Activated CD4-positive, alpha-beta T cell treated with anti-CD3 and anti-CD28 coated beads for 1 hour (primary cell): ENCODE data around the gene LRRTM4.
"Not testable (repeated sequence)": the region's sequence is repeated elsewhere in the genome, so short reads cannot be mapped to it uniquely, and the experiment has no call there.

Source experiments
- DNase-seq: peaks from one replicate; pipeline ENCODE4 v3.0.0-alpha.2; 2020

The LRRTM4 gene

GRCh38 chr2:77045456-77045855 lies 476.7 kb downstream of the LRRTM4 start:
- not testable (repeated sequence) for DNase-seq

- DNase-seq, result no peak
These were observed 487.7 kb downstream of the LRRTM4 start for GRCh38 chr2:77034445-77034844.

- DNase-seq, result not testable (repeated sequence)
These were observed 492.9 kb downstream of the LRRTM4 start for GRCh38 chr2:77029237-77029636.

GRCh38 chr2:77028032-77028600 lies 494.1 kb downstream of the LRRTM4 start:
- no peak for DNase-seq

GRCh38 chr2:77025714-77026113 lies 496.5 kb downstream of the LRRTM4 start:
- DNase-seq, result no peak

- DNase-seq, result no peak
These were observed 501.0 kb downstream of the LRRTM4 start for GRCh38 chr2:77021161-77021560.

- no peak for DNase-seq
These were observed 504.0 kb downstream of the LRRTM4 start for GRCh38 chr2:77018219-77018618.

GRCh38 chr2:77017355-77017745 lies 504.8 kb downstream of the LRRTM4 start:
- DNase-seq, result no peak

- no peak for DNase-seq
These were observed 505.5 kb downstream of the LRRTM4 start for GRCh38 chr2:77016443-77017354.

- no peak for DNase-seq
These were observed 508.2 kb downstream of the LRRTM4 start for GRCh38 chr2:77013953-77014352.

GRCh38 chr2:77013457-77013856 lies 508.7 kb downstream of the LRRTM4 start:
- no peak for DNase-seq

- no peak for DNase-seq
These were observed 512.9 kb downstream of the LRRTM4 start for GRCh38 chr2:77009307-77009706.

GRCh38 chr2:77008853-77009252 lies 513.3 kb downstream of the LRRTM4 start:
- DNase-seq, result no peak

- no peak for DNase-seq
These were observed 514.5 kb downstream of the LRRTM4 start for GRCh38 chr2:77007686-77008085.

- no peak for DNase-seq
These were observed 516.7 kb downstream of the LRRTM4 start for GRCh38 chr2:77005522-77005921.

GRCh38 chr2:77001895-77002294 lies 520.3 kb downstream of the LRRTM4 start:
- no peak for DNase-seq

GRCh38 chr2:76998704-76999103 lies 523.5 kb downstream of the LRRTM4 start:
- DNase-seq, result no peak

- DNase-seq, result no peak
These were observed 524.0 kb downstream of the LRRTM4 start for GRCh38 chr2:76998152-76998551.

- no peak for DNase-seq
These were observed 524.9 kb downstream of the LRRTM4 start for GRCh38 chr2:76997296-76997695.

GRCh38 chr2:76985387-76986136 lies 536.6 kb downstream of the LRRTM4 start:
- DNase-seq, result no peak

- DNase-seq, result no peak
These were observed 537.8 kb downstream of the LRRTM4 start for GRCh38 chr2:76984359-76984758.

GRCh38 chr2:76980067-76980787 lies 541.9 kb downstream of the LRRTM4 start:
- no peak for DNase-seq
